Thoracic aorta (tissue), 2 donors: ENCODE data around the gene LIG1. TPM values are rescaled to one million over a fixed set of nuclear protein-coding genes. Genes with fewer than 3 reads are reported as not detected.

Experiments used
- ATAC-seq: fragments of 150-250 bp; one replicate; pipeline ENCODE4 v1.8.0; 2017; ENCODE audit warnings: low read depth; ENCODE audit not compliant: insufficient number of reproducible peaks, low FRiP score
- DNase-seq: peaks from one replicate; pipeline ENCODE4 v3.0.0-alpha.2; 2020; ENCODE audit warnings: low spot score
- H3K27ac ChIP-seq, 2 donors: fragments of 200-600 bp; sonication (generic); 1 replicate in 1 of 2; 2 replicates in 1 of 2; pipeline ENCODE4 v1.5.1; 2016; ENCODE audit warnings: mild to moderate bottlenecking in 2 of 2, moderate library complexity in 2 of 2
- H3K27me3 ChIP-seq: fragments of 200-600 bp; sonication (generic); replicated peaks from 2 replicates; pipeline ENCODE4 v1.6.0; 2016; ENCODE audit warnings: mild to moderate bottlenecking; ENCODE audit not compliant: insufficient read depth
- H3K36me3 ChIP-seq: fragments of 200-600 bp; sonication (generic); one replicate; pipeline ENCODE4 v1.5.1; 2016
- H3K4me1 ChIP-seq, 2 donors: fragments of 200-600 bp; sonication (generic); 1 replicate in 1 of 2; 2 replicates in 1 of 2; pipeline versions ENCODE4 v1.5.1 to v1.6.0; 2016; ENCODE audit warnings: low read depth in 2 of 2, mild to moderate bottlenecking in 1 of 2; ENCODE audit not compliant: control insufficient read depth in 1 of 2
- H3K4me3 ChIP-seq: fragments of 200-600 bp; sonication (generic); 2 replicates; pipeline ENCODE4 v1.5.1; 2016; ENCODE audit warnings: mild to moderate bottlenecking
- H3K9me3 ChIP-seq: fragments of 200-600 bp; sonication (generic); 2 replicates; pipeline ENCODE4 v1.5.1; 2016
- total RNA-seq, 2 donors: library from RNA; depleted of rRNA; stranded (reverse); fragments of >200 nt; gene quantifications; one replicate each; pipeline versions ENCODE4 v1.1.0 to v1.2.3, GENCODE V29; 2016
- TF ChIP-seq, protein P1 (sequence below): fragments of 200-600 bp; sonication (generic); IDR thresholded peaks from one replicate; pipeline ENCODE4 v1.5.1; 2019; ENCODE audit warnings: antibody characterized with exemption

The LIG1 gene
- total RNA-seq, 2 donors from 2014 or later = 5.4 to 23.2 TPM

DNA sequence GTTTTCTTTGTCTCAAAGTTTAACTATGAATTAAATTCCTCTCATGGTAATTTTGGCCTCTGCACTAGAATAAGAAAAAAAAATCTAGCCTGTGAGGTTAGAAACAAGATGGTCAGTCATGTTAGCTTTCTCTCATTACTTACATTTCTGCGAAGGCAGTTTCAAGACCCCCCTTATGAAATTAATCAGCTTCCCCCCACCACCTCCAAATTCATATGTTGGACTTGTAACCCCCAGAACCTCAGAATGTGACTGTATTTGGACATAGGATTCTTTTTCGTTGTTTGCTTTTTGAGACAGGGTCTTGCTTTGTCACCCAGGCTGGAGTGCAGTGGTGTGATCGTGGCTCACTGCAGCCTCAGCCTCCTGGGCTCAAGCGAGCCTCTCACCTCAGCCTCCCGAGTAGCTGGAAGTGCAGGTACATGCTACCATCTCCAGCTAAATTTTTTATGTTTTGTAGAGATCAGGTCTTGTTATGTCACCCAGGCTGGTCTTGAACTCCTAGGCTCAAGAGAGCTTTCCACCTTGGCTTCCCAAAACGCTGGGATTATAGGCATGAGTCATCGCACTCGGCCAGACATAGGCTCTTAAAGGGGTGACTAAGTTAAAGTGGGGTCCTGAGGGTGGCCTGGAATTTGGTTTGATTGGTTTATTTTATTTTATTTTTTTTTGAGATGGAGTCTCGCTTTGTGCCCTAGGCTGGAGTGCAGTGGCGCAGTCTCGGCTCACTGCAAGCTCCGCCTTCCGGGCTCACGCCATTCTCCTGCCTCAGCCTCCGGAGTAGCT lies 61.0 kb downstream of the LIG1 start:
- ATAC-seq (no peak), DNase-seq (no peak)
- Histone ChIP-seq H3K36me3 (no peaks in the 10 kb centered on the region), H3K27ac (peak overlapping the region; percentile 1 to 94), H3K4me1 (peaks cover 12 to 36% of the 10 kb centered on the region in 2 donors), H3K4me3 (no peak overlapping the region), H3K9me3 (no peaks in the 10 kb centered on the region), H3K27me3 (no peaks in the 10 kb centered on the region)
- TF ChIP-seq, protein P1, sequence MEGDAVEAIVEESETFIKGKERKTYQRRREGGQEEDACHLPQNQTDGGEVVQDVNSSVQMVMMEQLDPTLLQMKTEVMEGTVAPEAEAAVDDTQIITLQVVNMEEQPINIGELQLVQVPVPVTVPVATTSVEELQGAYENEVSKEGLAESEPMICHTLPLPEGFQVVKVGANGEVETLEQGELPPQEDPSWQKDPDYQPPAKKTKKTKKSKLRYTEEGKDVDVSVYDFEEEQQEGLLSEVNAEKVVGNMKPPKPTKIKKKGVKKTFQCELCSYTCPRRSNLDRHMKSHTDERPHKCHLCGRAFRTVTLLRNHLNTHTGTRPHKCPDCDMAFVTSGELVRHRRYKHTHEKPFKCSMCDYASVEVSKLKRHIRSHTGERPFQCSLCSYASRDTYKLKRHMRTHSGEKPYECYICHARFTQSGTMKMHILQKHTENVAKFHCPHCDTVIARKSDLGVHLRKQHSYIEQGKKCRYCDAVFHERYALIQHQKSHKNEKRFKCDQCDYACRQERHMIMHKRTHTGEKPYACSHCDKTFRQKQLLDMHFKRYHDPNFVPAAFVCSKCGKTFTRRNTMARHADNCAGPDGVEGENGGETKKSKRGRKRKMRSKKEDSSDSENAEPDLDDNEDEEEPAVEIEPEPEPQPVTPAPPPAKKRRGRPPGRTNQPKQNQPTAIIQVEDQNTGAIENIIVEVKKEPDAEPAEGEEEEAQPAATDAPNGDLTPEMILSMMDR = no peak

DNA sequence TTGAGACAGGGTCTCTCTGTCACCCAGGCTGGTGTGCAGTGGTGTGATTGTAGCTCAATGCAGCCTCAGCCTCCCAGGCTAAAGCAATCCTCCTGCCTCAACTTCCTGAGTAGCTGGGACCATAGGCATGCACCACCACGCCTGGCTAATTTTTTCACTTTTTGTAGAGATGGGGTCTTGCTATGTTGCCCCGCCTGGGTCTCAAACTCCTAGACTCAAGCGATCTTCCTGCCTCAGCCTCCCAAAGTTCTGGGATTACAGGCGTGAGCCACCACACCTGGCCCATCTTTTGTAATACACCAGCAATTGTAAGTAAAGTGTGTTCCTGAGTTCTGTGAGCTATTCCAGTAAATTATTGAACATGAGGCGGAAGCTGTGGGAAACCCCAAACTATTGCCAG lies 66.2 kb downstream of the LIG1 start:
- no peak for ATAC-seq
- H3K27ac ChIP-seq = no peak overlapping the region

DNA sequence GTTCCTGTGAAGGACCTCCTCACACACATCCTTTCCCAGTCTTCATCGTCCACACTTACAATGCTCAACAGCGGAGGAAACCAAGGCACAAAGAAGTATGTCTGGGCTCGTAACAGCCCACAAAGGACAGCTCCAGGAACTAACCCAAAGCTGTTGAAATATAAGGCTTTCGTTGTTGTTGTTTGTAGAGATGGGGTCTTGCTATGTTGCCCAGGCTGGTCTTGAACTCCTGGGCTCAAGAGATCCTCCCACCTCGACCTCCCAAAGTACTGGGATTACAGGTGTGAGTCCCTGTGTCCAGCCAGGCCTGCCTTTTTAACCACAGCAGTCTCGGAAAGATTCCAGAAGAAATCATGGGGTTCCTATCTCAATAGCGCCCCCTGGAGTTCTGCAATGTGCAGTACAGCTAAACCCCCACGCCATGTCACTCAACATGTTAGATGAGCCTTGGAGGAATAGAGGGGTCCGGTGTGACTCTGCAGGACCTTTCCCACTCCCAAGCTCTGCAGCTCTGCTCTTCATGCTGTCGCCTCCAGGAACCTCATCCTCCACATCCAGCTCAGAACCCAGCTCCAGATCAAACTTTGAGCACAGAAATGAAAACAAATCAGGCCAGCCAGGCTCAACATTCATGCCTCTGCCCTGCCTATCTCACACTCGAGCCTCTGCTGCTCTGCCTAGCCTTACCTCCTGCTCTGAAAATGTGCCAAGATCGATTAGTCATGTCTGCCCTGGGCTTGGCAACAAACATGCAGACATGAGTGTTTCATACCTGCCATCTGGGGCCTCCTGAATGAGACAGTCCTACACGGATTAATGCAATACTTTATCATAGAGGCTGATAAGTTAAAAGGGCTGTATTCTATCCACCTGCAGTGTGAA lies 67.0 kb downstream of the LIG1 start:
- H3K36me3 ChIP-seq = peaks cover 9% of the 10 kb centered on the region
- no peak for ATAC-seq
- TF ChIP-seq, protein P1 = peak; percentile 42
- no peaks in the 10 kb centered on the region for H3K9me3 ChIP-seq
- H3K4me3 ChIP-seq = no peak overlapping the region
- no peaks in the 10 kb centered on the region for H3K27me3 ChIP-seq
- H3K4me1 ChIP-seq = peaks cover 0 to 11% of the 10 kb centered on the region in 2 donors
- H3K27ac ChIP-seq = no peak overlapping the region
- no peak for DNase-seq

More for the DNA sequence above, 66.2 kb downstream of the LIG1 start:
- Histone ChIP-seq H3K4me3 (no peak overlapping the region), H3K36me3 (peaks cover 9% of the 10 kb centered on the region), H3K9me3 (no peaks in the 10 kb centered on the region), H3K27me3 (no peaks in the 10 kb centered on the region), H3K4me1 (peaks cover 0 to 17% of the 10 kb centered on the region in 2 donors)
- TF ChIP-seq, protein P1 = no peak
- no peak for DNase-seq

DNA sequence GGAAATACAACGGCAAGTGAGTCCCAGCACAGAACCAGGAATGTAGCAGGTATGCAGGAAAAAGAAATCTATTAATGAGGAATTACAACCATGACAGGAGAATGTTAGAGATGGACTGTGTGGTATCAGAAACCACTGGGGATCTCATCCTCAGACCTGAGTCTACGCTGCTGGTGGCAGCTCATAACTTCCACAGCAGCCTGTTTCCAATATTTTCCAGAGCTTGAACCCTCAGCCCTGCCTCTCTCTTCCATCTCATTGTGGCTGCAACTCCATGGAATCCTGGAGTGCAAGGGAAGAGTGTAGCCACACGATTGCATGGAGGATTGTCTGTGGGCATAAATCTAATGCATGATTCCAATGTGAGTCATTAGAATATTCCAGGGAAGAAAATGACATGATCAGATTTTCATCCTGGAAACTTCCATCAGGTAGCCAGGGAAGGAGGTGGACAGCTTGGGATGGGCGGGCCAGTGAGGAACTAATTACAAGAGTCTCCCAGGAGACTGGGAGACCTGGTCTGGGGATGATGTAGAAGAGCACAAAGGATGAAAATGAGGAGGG lies 74.5 kb downstream of the LIG1 start:
- DNase-seq = no peak
- Histone ChIP-seq H3K4me1 (no peaks in the 10 kb centered on the region), H3K27me3 (no peaks in the 10 kb centered on the region), H3K27ac (no peak overlapping the region), H3K36me3 (peaks cover 22% of the 10 kb centered on the region), H3K4me3 (no peak overlapping the region), H3K9me3 (no peaks in the 10 kb centered on the region)
- TF ChIP-seq, protein P1 = no peak
- ATAC-seq = no peak

DNA sequence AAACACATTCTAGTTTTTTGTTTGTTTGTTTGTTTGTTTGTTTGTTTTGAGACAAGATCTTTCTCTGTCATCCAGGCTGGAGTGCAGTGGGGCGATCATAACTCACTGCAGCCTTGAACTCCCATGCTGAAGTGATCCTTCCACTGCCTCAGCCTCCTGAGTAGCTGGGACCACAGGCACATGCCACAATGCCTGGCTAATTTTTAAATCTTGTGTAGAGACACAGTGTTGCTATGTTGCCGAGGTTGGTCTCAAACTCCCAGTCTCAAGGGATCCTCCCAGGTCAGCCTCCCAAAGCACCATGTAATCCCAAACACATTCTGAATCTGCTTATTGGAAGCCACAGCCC lies 75.3 kb downstream of the LIG1 start:
- DNase-seq = no peak
- ATAC-seq = no peak
- Histone ChIP-seq H3K36me3 (peaks cover 22% of the 10 kb centered on the region), H3K9me3 (no peaks in the 10 kb centered on the region), H3K27me3 (no peaks in the 10 kb centered on the region), H3K4me3 (no peak overlapping the region), H3K4me1 (no peaks in the 10 kb centered on the region), H3K27ac (no peak overlapping the region)
- TF ChIP-seq, protein P1 = no peak
